SK-N-DZ (cell line): ENCODE measurements around the gene SPOCK1.
A peak's percentile ranks its signal among the peaks of the same experiment; 100 is the strongest.

Source experiments
- DNase-seq: peaks from one replicate; pipeline ENCODE4 v3.0.0-alpha.2; 2015; ENCODE audit warnings: low spot score

The SPOCK1 gene

DNA sequence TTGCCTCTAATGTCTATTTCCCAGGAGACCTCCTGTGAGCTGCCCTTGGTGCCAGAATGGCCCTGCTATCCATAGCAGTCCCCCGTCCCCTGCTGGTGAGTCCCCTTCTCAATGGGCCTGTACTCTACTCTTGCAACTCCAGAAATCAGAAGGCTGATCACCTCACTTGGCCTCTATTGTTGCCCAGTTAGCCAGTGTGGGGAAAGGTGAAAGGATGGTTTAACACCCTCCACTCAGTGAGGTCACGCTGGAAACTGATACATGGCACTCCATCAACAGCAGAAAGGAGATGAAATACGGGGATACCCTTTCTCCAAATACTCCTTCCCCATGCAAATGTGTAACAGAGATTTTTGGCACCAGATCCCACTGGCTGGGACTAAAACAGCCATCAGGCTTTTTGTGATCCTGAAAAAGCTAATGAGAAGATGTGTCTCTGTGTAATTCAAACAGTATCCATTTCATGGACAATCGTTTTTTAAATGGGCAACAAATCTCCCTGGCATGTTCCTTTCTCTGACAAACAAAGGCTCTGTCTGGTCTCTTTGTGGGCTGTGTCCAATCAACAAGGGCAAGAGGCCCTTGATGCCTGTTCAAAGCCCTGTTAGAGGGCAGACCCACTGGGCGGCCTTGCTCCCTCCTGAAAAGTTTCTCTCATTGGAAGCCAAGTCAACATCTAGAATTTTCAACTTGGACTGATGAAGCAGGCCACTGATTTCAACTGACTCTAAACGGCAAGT, 343.7 kb downstream of the SPOCK1 start:
- no peak for DNase-seq

DNA sequence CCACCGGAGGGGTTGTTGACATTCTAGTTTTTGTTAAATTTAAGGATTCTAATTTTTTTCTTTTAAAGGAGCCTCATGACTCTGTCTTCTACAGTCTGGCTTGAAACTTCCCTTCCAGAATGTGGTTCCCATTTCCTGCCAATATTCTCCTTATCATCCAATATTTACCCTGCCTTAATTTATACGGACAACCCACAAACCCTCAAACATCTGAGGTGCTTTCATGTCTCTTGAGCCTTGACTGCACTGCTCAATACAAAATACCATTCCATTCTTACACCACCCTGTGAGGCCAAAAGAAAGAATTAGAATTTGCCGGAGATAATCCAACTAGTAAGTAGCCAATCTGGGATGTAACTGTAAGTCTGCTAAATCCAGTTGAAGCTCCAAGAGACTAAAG, 346.5 kb downstream of the SPOCK1 start:
- no peak for DNase-seq

DNA sequence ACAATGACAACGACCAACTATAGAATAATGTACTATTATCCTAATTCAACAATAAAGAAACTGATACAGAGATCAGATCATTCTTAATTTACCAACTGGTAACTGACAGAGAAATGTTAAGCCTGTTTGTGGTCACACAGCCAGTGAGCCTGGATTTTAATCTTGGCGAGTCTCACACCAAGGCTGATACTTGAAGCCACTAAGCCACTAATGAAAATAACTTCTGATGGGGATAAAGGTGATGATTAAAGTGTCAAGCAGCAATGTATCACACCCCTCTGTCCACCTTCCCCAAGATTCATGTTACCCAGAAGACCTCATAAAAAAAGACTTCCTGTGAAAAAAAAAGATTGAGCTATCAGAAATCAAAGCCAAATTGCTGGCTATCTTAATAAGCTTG, 350.5 kb downstream of the SPOCK1 start:
- DNase-seq = no peak

DNA sequence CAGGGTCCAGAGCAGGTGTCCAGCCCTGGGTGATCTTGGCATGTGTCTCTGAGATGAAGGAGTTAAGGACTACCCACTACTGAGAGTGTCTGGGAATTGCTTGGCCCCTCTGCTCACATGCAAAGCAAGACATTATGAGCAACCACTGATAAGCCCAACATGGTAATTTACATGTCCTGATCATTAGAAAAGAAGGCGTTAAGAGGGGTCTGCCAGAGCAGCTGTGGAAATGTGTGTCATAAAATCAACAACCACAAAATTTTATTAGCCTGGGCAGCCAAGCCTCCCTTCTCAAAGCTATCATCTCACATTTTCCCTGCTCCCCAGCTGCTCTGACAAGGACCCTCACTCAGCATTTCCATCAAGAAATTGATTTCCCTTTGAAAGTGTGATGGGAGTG, 351.0 kb downstream of the SPOCK1 start:
- no peak for DNase-seq

DNA sequence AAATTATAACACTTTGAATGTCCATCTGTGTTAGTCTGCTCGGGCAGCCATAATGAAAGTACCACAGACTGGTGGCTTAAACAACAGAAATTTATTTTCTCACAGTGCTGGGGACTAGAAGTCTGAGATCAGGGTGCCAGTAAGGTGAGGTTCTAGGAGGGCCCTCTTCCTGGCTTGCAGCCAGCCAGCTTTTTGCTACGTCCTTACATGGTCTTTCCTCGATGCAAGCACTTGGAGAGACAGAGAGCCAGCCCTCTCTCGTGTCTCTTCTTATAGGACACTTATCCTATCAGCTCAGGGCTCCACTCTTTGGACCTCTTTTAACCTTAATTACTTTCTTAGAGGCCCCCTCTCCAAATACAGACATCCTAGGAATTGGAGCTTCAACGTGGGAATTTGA, 351.8 kb downstream of the SPOCK1 start:
- no peak for DNase-seq

DNA sequence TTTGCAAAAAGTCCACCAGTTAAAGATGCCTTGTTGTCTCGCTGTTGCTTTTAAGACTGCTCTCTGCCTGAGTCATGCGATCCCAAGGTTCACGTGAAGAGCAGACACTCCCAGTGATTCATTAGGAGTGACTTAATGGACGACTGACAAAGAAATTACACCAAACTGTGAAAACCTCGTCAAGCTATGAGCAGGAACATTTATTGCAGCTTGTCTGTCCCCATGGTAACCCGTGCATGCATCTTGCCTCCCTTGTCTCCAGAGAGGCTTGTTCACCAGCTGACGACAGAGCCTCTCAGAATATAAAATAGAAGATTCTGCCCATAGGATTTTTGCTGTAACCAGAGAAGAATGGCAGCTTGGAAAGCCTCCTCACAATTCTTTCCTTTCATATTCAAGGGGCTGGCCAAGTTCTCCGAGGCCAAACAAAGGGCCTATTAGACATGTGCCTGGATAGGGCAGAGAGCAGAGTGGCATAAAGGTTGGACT, 352.7 kb downstream of the SPOCK1 start:
- no peak for DNase-seq

DNA sequence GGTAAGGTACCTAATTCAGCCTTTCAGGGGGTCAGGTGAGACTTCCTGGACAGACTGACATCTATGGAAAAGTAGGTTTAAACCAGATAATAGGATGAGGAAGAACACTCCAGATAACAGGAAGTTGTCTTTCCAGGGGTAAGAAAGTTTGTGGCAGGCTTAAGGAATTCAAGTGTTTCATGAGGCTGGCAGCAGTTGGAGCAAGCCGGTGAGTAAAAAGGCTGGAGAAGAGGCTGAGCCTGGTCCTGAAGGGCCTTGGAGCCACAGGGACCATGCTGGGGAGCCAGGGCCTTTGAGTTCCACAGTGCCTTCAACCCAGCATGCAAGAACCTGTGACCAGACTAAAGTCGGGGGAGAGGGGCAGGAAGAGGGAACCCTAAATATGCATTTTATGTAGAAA, 353.4 kb downstream of the SPOCK1 start:
- no peak for DNase-seq

DNA sequence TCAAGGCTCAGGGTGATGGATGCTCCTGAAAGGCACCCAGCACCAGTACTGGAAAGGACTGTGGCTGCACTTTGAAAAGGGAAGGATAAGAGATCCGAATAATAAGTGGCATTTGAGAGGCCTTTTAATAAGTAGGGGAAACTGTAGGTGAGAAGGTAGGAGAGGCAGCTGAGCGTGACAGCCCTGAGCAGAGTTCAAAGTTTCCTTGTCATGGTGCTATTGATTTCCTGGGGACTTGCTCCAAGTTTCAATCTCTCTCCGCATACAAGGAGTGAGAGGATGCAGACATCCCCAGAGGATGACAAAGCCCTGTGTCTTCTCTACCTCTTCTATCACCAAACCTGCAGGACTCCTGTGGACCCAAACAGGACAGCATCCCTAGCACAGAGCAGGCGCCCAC, 354.5 kb downstream of the SPOCK1 start:
- no peak for DNase-seq

DNA sequence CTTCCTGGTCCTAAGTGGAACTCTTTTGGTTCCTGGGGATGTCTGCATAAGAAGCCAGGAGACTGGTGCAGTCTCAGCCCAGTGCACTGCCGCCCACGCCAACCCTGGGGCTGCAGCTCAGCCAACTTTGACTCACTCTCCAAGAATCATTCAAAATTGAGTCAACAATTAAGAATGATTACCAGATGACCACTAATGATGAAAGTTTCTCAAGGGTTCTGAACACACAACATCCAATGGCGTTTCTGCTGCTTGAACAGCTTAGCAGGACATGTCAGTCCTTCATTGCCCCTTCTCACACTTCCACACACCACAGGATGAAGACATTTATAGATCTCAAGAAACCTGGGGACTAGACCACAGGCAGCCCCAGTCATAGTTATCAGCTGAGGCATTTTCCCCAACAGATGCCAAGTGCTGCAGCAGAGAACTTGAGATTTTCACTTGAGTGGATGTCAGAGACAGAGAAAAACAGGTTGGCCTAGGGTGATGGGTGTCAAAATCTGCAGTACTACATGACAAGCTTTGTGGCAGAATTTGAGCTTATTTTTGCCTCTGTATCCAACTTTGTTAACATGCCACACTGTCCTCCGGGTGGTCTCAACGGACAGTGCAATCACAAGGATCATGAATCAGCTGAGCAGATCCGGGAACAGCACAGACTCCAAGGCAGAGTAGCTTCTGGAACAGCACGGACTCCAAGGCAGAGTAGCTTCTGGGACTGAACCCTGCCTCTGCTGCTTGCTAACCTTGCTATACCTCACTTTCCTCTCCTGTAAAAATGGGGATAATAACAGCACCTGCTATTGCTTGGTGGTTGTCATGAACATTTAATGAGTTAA, 356.1 kb downstream of the SPOCK1 start:
- DNase-seq = no peak

DNA sequence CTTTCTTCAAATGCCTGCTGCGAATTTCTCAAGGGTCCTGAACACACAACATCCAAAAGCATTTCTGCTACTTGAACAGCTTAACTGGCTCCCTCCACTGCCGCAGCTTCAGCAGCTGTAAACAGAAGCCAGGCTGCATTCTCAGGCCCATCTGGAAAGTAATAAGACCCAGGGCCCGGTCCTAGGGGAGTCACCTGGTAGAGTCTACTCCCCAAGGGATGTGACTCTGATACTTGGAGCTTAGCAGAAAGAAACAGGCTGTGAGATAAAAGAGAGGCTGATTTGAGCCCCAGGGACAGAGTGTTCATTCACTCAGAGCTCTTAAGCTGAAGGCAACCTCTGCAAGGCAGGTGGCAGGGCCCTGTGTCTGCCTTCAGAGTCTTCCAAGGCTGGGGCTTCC, 356.8 kb downstream of the SPOCK1 start:
- DNase-seq = no peak

DNA sequence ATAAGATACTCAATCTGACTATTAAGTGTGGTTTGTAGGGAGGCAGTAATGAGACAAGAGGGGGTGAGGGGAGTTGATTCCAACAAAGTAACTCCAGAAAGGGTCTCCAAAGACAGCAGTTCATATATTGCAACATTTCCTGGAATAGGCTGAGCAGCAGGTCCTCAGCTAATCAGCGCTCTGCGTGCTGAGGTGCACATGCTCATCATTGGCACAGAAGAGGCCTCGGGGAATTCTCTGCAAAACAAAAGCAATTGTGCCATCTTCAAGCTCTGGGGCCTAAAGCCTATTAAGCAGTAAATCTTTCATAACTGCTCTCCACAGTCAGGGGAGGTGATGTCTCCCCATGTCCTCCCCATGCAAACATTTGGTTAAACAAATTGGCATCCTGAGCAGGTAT, 357.3 kb downstream of the SPOCK1 start:
- DNase-seq = no peak

DNA sequence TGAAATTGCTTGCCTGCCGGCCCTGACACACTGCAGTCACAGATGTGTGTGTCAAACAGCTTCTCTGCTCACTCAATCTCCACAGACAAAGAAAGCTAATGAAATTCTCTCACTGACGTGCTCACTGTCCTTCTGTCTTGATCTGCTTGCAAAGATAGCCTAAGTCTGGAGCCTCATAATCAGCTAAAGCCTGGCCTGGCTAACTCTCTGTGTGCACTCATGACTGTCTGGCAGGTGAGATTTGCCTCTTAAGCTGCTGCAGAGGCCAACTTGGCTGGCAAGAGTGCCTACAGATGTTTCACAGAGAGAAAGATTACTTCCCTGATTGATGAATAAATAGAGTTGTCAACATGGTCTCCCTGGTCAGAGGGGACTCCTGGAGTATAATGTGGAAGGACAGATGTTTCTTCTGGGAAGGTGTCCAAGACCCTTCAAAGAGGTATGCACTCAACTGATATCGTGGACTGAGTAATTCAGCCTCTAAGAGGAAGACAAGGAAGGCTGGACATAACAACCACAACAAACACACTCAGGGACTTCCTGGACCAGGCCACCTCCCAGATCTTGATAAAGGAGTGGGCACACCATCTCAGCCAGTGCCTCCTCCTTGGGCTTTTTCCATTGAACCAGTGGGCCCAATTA, 362.0 kb downstream of the SPOCK1 start:
- peak; percentile 13 for DNase-seq

DNA sequence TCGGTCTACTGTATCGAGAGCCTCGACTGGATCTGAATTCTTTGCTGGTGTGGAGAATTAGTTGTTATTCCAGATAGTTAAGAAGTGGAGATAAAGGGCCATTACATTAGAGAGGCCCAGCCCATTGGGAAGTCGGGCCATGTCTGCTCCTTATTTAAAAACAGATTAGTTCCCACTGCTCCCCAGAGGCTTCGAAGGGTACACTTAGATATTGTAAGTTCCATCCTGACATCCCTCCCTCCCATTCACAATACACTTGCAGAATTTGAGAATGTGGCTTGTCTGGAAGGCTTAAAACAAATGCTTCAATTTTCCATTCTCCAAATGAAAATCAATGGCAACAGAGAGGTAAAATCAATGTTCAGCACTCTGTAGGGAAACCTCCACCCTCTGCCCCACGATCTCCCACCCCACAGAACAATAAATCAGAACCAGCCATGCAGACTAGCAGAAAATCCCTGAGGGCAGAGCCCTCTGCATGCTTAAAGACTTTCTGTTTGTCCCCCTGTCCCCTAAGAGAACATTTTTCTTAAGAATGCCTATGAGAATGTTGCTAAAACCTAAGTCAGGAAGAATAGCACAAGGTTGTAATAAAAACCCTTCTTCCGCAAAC, 364.1 kb downstream of the SPOCK1 start:
- DNase-seq = no peak

DNA sequence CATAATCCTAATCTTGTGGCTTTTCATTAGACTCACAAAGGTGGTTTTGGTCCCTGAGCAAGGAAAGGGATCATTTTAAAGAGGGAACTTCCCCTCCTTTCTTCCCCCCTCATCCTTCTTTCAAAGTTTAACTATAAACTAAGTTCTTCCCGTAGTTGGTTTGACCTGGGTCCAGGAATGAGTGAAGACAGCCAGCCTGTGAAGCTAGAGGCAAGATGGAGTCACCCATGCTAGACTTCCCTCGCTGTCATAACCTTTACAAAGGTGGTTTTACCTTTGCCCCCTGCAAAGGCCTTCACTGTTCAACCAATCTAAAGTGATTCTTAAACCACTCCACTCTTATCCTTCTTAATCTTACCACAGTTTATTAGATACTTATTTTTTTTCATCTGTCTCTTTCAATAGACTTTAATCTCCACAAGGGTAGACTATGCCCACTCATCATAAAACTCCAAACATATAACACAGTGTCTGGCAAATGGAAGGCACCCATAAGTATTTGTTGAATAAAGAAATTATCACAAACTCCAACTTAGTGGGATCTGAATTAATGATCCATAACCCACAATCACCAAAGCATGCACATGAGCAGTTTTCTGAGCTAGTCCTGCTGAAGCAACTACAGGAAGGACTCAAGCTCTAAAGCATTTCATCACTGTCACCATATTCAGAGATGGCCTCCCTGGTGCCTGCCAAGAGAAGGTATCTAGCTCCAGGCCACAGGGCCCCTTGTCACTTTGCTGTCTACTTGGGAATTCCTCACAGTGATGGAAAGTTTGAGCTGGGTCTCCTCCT, 369.0 kb downstream of the SPOCK1 start:
- no peak for DNase-seq

DNA sequence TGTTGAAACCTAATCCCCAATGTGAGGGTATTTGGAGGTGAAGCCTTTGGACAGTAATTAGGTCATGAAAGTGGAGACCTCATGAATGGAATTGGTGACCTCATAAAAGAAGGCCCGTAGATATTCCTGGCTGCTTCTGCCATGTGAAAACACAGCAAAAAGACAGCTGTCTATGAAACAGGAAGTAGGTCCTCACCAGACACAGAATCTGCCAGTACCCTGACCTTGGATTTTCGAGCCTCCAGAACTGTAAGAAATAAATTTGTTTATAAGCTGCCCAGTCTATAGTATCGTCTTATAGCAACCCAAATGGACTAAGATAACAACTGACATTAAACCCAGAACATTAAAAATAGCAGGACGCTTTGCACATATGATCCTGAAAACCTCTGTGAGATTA, 371.1 kb downstream of the SPOCK1 start:
- no peak for DNase-seq

DNA sequence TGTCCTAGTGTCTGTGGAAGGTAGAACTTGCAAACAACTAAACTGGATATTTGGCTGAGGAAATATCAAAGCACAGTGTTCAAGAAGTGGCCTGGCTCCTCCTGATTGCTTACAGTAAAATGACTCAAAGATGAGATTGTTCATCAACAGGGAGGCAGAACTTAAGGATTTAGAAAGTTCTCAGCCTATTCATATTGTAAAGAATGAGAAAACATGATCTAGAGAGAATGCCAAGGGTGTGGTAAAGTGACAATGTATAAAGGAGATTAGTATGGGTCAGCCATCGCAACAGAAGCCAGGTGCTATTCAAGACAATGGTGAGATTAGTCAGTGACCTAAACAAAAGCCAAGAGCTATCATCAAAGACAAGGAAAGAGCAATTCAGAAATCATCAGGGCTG, 372.3 kb downstream of the SPOCK1 start:
- DNase-seq = no peak

DNA sequence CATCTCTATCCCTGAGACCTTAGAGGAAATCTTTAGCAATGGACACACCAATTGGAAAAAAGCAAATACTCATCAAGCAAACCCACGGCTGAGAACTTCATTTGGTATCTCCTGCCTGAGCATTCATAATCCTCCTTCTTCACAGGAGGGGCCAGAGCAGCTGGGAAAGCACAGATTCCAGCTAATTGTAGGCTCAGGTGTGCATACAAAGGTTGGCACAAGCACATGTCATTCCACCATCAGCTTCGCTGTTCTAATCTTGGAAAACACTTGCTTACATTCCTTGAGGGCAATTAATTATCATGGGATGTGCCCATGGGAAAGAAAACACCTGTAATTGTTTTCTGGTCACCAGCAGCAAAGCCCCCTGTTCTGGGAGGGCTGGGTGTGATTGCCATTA, 376.6 kb downstream of the SPOCK1 start:
- no peak for DNase-seq

DNA sequence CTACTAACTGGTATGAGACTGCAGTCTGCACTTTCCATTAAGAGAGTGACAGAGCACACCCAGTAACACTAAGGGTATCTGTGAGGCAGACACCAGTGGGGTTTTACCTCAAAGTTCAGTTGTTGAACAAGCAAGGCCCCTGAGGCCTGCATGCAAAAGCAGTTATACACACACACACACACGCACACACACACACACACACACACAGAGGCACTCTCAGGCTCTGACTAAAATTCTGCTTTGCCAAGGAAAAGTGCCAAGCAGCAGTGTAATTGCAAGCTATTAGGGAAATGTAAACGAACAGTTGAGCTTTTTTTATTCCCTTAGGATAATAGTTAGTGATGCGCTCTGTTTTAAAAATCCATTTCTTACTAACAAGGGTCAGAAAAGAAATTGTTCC, 377.1 kb downstream of the SPOCK1 start:
- no peak for DNase-seq

DNA sequence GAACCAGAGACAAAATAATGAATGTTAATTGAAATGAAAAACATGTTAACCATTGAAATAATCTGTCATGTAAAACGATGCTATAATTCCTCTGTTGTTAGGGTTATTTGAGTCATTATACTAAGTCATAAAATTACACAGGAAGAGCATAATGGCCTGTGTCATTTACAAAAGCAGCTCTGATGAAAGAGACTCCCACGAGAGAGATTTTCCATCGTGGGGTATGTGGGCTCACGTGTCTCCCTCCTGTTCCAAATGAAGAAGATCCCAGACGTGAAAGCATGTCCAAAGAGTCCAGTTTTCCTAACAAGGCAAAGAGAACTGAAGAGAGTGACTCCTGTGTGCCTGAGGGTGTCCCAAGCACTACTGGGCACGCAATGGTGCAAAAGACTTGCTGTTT, 379.8 kb downstream of the SPOCK1 start:
- no peak for DNase-seq

DNA sequence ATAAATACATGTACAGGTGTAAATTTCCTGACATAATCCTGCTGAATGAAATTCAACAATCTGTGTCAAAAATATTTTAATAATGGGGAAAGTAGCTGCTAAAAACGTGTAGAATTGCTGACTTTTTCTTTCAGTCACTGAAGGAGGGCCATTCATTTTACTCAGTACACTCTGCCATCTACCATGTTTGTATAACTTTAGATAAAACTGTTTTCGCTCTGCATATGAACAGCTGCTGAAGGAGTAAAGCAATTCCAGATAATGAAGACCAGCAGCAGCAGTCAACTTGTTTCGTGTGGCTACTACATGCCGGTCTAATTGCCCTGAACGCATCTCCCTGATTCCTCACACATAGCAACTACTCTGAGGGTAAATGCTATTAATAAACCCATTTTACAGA, 380.5 kb downstream of the SPOCK1 start:
- DNase-seq = no peak

DNA sequence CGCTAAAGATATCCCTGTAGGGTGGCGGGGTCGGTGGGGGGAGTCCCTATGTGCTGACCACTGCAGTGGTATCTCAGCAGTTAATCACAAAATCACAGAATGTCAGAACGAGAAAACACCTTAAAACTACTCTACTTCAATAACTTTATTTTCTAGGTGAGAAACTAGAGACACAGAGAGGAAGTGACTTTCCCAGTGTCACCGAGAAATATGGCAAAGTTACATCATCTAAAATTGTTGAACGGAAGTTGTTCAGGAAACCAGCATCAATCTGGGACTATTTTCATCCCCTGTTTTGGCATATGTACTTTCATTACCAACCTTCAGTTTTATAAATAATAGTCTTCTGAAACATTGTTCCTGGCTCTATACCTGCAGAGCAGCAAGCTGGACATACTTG, 384.0 kb downstream of the SPOCK1 start:
- DNase-seq = no peak
